SK-MEL-5 (cell line): ENCODE data around the gene GNLY. TPM values are rescaled to one million over a fixed set of nuclear protein-coding genes. Genes with fewer than 3 reads are reported as not detected.

ENCODE experiments used
- DNase-seq: peaks from one replicate; pipeline ENCODE4 v3.0.0-alpha.2; 2016; ENCODE audit warnings: low read depth, low spot score
- in situ Hi-C: cut with HindIII; loops from 2 replicates; pipeline ENCODE4 v1.10.0; 2016; ENCODE audit warnings: low sequenced_read_pairs, high pct_unique_total_duplicates, low pct_unique_long_range_greater_than_20kb
- total RNA-seq: library from RNA; depleted of rRNA; stranded (reverse); fragments of >200 nt; shearing (Covaris generic); gene quantifications from 2 replicates; pipeline ENCODE4 v1.2.3, GENCODE V29; 2014

Gene GNLY
- total RNA-seq, 1 experiment from 2014 or later, result not detected

DNA sequence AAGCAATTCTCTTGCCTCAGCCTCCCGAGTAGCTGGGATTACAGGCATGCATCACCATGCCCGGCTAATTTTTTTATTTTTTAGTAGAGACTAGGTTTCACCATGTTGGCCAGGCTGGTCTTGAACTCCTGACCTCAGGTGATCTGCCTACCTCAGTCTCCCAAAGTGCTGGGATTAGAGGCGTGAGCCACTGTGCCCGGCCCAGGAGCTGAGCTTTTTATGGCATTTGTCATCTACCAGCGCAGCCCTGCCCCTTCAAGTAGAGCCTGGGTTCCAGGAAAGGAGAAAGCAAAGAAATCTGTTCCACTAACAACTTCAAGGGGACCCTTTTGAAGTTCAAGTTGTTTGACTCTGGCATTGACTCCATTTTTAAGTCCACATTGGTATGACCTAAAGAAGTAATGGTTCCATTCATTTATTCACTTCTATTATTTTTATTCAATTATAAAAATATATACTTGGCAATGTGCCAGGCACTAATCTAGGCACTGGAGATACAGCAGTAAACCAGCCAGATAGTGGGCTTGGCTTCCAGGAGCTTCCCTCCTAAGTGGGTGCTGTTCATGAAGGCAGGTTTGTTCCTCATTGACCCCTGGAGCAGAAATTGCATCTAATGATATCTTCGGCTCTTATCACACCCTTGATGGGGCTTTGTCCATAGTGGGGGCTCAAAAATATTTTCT lies 18.2 kb upstream of the GNLY start:
- DNase-seq, result no peak
- in situ Hi-C loops, result no loop called here

- no peak for DNase-seq
- in situ Hi-C loops, result no loop called here
These were observed 15.8 kb upstream of the GNLY start for GRCh38 chr2:85678377-85678776.

DNA sequence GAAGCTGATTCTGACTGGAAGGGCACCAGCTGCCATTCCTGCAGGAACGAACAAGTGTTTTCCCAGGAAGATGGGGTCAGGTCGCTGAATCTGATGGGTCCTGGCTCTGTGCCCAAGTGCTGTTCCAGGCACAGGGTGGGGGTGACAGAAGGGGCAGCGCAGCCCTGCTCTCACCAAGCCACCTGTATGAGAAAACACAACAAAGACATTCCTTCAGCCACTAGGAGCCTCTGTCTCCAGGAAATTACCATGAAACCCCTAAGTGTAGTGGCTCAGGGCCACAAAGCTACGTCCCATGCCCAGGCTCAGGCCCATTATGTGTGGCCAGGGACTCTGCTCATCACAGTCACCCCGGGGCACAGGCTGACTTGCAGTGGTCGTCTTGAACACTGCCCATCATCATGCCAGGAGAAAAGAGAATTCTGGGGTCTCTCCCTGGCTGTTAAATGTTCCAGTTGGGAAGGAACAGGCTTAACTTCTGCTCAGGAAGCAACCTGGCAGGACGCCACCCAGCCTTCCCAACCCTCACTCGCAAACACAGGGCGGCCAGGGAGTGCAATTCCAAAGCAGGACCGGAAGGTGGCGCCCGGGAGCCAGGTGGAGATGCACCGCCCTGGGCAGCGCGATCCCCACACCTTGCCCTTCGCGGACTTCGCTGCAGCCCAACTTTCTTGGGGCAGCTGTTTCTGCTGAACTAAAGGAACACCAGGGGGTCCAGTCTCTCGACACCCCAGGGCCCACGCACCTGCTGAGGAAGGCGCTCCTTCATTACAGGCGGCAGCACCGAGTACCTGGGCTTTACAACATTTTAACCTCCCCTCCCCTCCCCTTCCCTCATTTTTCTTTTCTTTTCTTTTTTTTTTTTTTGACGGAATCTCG lies 15.1 kb upstream of the GNLY start:
- peak; percentile 83 for DNase-seq

DNA sequence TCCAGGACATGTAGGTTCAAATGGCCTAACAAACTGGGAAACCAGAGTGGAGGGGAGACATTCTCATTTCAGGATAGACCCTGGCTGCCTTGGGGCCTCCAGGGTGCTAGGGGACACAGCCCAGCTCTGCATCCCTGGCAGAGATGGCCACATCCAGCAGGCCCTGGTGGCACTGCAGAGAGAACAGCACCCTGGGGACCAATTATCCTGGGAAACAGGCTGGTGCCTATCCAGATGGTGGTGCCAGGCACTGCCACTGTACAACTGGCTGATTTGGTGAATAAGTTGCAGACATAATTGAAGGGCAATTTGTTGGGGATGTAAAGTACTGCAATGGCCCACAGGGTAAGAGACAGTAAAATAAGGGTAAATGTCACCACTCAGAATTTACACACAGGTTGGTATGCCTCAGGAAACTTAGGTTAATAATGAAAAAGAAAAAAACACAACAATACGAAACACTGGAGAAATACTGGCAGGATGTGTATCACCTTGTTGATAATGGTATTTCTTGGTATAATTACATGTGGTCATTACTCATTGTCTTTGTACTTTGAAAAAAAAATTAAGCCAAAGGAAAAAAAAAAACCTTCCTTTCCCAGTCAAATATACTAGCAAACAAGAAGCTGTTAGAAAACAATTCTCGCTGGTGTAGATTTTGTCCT lies 13.3 kb upstream of the GNLY start:
- in situ Hi-C loops, result no loop called here
- no peak for DNase-seq

More for the DNA sequence above, 15.1 kb upstream of the GNLY start:
- in situ Hi-C loops, result no loop called here

- in situ Hi-C loops, result no loop called here
- no peak for DNase-seq
These were observed 12.8 kb upstream of the GNLY start for GRCh38 chr2:85681372-85681763.

DNA sequence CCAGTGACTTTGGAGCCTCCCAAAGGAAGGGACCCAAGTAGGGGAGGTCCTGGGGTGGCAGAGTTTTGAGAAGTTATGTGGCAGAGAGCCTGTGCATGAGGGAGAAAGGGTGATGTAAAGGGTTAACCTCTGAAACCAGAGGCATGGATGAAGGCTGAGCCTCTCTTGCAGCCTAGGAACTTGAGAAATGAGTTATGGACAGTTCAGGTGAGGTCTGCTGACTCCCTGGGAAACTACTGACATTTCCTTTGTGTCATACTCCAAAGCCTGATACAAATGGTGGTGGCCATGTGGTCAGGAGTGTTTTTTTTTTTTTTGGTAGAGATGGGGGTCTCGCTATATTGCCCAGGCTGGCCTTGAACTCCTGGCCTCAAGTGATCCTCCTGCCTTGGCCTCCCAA lies 12.4 kb upstream of the GNLY start:
- DNase-seq, result no peak
- in situ Hi-C loops, result no loop called here

- in situ Hi-C loops, result no loop called here
- DNase-seq, result no peak
These were observed 11.8 kb upstream of the GNLY start for GRCh38 chr2:85682378-85682777.

DNA sequence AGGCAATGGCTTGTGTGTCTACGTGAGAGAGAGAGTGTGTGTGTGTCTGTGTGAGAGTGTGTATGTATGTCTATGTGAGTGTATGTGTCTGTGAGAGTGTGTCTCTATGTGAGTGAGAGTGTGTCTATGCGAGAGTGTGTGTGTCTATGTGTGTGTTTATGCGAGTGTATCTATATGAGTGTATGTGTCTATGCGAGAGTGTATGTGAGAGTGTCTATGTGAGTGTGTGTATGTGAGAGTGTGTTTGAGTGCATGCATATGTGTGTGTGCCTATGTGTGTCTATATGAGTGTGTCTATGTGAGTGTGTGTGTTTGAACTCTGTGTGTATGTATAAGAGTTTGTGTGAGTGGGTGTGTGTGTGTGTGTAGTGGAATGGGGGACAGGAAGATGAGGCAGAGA lies 9.8 kb upstream of the GNLY start:
- in situ Hi-C loops, result no loop called here
- no peak for DNase-seq

GRCh38 chr2:85684806-85685205 lies 9.4 kb upstream of the GNLY start:
- DNase-seq, result no peak
- in situ Hi-C loops, result no loop called here

GRCh38 chr2:85690932-85691331 lies 3.2 kb upstream of the GNLY start:
- DNase-seq, result no peak

GRCh38 chr2:85692039-85692645 lies 2.0 kb upstream of the GNLY start:
- DNase-seq, result no peak
- in situ Hi-C loops, result no loop called here

More at GRCh38 chr2:85690932-85691331, 3.2 kb upstream of the GNLY start:
- in situ Hi-C loops, result no loop called here

DNA sequence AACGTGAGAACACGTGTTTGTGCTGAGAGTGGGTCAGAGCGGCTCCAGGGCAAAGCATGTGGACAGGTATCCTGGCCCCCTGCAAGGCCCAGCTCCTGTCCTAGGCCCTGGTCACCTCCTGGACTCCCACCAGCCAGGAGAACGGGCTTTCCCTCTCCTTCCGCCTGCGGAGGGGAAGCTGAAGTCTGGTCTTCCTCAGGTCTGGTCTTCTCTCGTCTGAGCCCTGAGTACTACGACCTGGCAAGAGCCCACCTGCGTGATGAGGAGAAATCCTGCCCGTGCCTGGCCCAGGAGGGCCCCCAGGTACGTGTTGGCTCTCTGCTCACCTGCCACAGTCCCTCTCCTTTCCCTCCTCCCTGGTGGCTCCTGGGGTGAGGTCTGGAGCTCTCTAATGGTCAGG lies 963 bp downstream of the GNLY start:
- in situ Hi-C loops, result no loop called here
- DNase-seq, result no peak

GRCh38 chr2:85695691-85696668 lies 1.8 kb downstream of the GNLY start:
- in situ Hi-C loops, result no loop called here
- no peak for DNase-seq

DNA sequence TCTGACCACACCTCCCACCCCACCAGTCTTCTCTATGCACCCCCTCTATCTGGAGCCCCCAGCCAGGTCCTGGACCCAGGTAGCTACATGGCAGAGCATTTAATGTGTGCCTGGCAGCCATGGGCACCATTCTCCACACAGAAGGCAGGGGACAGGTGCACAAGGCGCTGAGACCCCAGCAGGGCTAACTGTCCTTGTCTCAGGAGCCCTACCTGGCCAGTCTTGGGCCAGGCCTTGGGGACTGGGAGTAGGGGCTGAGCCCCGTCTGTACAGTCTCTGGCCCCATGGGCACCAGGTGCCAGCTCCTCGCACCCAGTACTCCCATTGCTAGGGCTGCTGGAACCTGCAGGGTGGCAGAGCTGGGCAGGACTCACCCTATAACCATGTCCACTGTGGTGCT lies 2.9 kb downstream of the GNLY start:
- in situ Hi-C loops, result no loop called here
- DNase-seq, result no peak

- in situ Hi-C loops, result no loop called here
- no peak for DNase-seq
These were observed 3.6 kb downstream of the GNLY start for GRCh38 chr2:85697716-85698115.

DNA sequence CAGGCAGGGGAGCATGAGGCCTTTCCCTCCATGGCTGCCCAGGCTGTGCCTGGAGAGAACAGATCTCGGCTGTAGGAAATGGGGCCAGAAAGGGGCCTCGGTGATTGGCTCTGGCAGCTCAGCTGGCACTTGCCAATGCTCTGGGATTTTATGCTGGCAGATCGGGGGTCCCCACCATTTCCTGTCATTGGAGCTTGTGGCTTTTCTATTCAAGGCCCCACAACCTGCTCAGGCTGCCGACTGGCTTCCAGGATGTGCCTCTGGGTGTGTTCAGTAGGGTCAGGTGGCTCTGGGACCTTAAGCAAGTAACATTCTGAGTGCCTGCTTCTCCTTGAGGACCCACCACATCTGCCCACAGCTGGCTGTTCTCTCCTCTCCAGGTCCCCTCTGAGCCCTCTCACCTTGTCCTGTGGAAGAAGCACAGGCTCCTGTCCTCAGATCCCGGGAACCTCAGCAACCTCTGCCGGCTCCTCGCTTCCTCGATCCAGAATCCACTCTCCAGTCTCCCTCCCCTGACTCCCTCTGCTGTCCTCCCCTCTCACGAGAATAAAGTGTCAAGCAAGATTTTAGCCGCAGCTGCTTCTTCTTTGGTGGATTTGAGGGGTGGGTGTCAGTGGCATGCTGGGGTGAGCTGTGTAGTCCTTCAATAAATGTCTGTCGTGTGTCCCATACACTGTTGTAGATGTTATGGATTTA lies 4.2 kb downstream of the GNLY start:
- in situ Hi-C loops, result no loop called here
- DNase-seq, result no peak

DNA sequence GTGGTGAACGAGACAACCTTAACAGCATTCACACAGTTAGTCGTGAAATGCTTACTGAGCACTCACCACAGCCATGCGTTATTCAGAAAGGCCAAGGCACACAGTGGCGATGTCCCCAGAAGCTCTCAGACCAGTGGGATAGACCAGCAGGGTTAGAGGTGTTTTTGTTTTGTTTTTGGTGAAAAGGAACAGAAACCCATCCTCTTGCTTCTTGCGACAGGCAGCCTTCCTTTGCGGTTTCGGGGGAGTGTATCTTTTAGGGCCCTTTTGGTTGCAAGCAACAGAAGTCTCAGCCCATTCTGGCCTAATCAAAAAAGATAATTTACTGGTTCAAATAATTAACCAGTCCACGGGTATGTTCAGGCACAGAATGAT lies 4.7 kb downstream of the GNLY start:
- DNase-seq, result no peak
- in situ Hi-C loops, result no loop called here
